Left lung (tissue), 10 donors: ENCODE results near the gene TUBGCP2. TPM values are rescaled to one million over a fixed set of nuclear protein-coding genes. Genes with fewer than 3 reads are reported as not detected.

Experiments used
- ATAC-seq: fragments of 200-7000 bp; cut with Tn5 transposase; one replicate; pipeline ENCODE4 v1.9.1; 2020; ENCODE audit warnings: moderate library complexity
- DNase-seq, 4 donors: peaks; one replicate each; pipeline ENCODE4 v3.0.0-alpha.2; 2013 to 2020
- H3K27ac ChIP-seq, 2 donors: fragments of 200-600 bp; sonication (generic) in 1 of 2; one replicate each; pipeline versions ENCODE4 v1.5.0 to v1.8.0; 2020 to 2021
- H3K27me3 ChIP-seq, 2 donors: fragments of 200-600 bp; sonication (generic) in 1 of 2; one replicate each; pipeline versions ENCODE4 v1.5.0 to v1.8.0; 2020 to 2021
- H3K36me3 ChIP-seq, 2 donors: fragments of 200-600 bp; sonication (generic) in 1 of 2; one replicate each; pipeline versions ENCODE4 v1.5.0 to v1.8.0; 2020 to 2021
- H3K4me1 ChIP-seq, 2 donors: fragments of 200-600 bp; one replicate each; pipeline ENCODE4 v1.8.0; 2021
- H3K4me3 ChIP-seq, 2 donors: fragments of 200-600 bp; sonication (generic) in 1 of 2; one replicate each; pipeline versions ENCODE4 v1.5.0 to v1.8.0; 2020 to 2021; ENCODE audit warnings: mild to moderate bottlenecking in 1 of 2
- H3K9me3 ChIP-seq, 2 donors: fragments of 200-600 bp; sonication (generic) in 1 of 2; one replicate each; pipeline versions ENCODE4 v1.5.0 to v1.8.0; 2020 to 2021
- CTCF ChIP-seq, 2 donors: fragments of 200-600 bp; sonication (generic) in 1 of 2; IDR thresholded peaks; one replicate each; pipeline versions ENCODE4 v1.5.0 to v1.8.0; 2021; ENCODE audit warnings: antibody characterized with exemption in 2 of 2
- intact Hi-C, 2 donors: fragments of 100-400 bp; cut with DNase I; formaldehyde crosslinking; loops; one replicate each; pipeline versions ENCODE4 v1.11.2 to v1.14.2; 2022
- polyA plus RNA-seq, 6 donors: library from polyadenylated mRNA; unstranded; fragments of 120-200 nt; gene quantifications; one replicate each; pipeline ENCODE4 v1.2.1, GENCODE V29; 2013; ENCODE audit not compliant: insufficient read length in 6 of 6
- total RNA-seq, 2 donors: library from RNA; stranded (reverse); fragmentation: NEBNext Ultra II Directional; extraction: Animal tissue kit (Norgen Biotek cat#: 25700); gene quantifications; one replicate each; pipeline ENCODE4 v1.2.1, GENCODE V29; 2021
- donor health status: DM: no; HTN: yes; CAD: no.
- donor health status: DM: no; HTN: no; CAD: no.

TUBGCP2 gene
- total and polyA plus RNA-seq, 8 donors, result 44.2 to 62.3 (median 52.1) TPM

GRCh38 chr10:133262696-133263095 lies 46.0 kb downstream of the TUBGCP2 start:
- intact Hi-C loops, result no loop called here
- Histone ChIP-seq H3K4me3 (no peak overlapping the region), H3K9me3 (no peaks in the 10 kb centered on the region), H3K27me3 (peaks cover 0 to 5% of the 10 kb centered on the region in 2 donors), H3K27ac (peak overlapping the region in 1 of 2 donors; percentile 40), H3K36me3 (peaks cover 0 to 25% of the 10 kb centered on the region in 2 donors), H3K4me1 (peaks cover 26 to 62% of the 10 kb centered on the region in 2 donors)
- no peak for ATAC-seq
- TF ChIP-seq CTCF (IDR thresholded peaks at IDR 0.05), result no peak
- no peak for DNase-seq

GRCh38 chr10:133261726-133262325 lies 46.8 kb downstream of the TUBGCP2 start:
- DNase-seq (peak in 3 of 4 donors; percentile 74 to 96 (median 90)), ATAC-seq (peak; percentile 67)
- intact Hi-C loops, result no loop called here
- no peak for TF ChIP-seq CTCF (IDR thresholded peaks at IDR 0.05)
- Histone ChIP-seq H3K4me3 (peak overlapping the region; percentile 48 to 67), H3K4me1 (peaks cover 31 to 70% of the 10 kb centered on the region in 2 donors), H3K9me3 (no peaks in the 10 kb centered on the region), H3K36me3 (peaks cover 0 to 17% of the 10 kb centered on the region in 2 donors), H3K27me3 (peaks cover 0 to 5% of the 10 kb centered on the region in 2 donors), H3K27ac (peak overlapping the region; percentile 83 to 94)

GRCh38 chr10:133260895-133261725 lies 47.6 kb downstream of the TUBGCP2 start:
- ATAC-seq, result peak; percentile 31
- Histone ChIP-seq H3K4me1 (peaks cover 31 to 72% of the 10 kb centered on the region in 2 donors), H3K27ac (peak overlapping the region; percentile 83 to 94), H3K36me3 (peaks cover 0 to 10% of the 10 kb centered on the region in 2 donors), H3K4me3 (peak overlapping the region; percentile 48 to 67), H3K9me3 (no peaks in the 10 kb centered on the region), H3K27me3 (no peaks in the 10 kb centered on the region)
- intact Hi-C loops, result no loop called here
- no peak for TF ChIP-seq CTCF (IDR thresholded peaks at IDR 0.05)
- peak in 3 of 4 donors; percentile 53 to 91 (median 67) for DNase-seq

- ATAC-seq (no peak), DNase-seq (no peak)
- no peak overlapping the region for H3K4me3 ChIP-seq
- intact Hi-C loops, result no loop called here
- H3K9me3 ChIP-seq, result no peaks in the 10 kb centered on the region
- peaks cover 0 to 8% of the 10 kb centered on the region in 2 donors for H3K36me3 ChIP-seq
- no peaks in the 10 kb centered on the region for H3K27me3 ChIP-seq
- H3K4me1 ChIP-seq, result peaks cover 31 to 68% of the 10 kb centered on the region in 2 donors
- TF ChIP-seq CTCF (IDR thresholded peaks at IDR 0.05), result no peak
- peak overlapping the region; percentile 84 to 93 for H3K27ac ChIP-seq
Observed at GRCh38 chr10:133259602-133259989, 49.1 kb downstream of the TUBGCP2 start.
